GM12874 (cell line): ENCODE measurements around the gene GRWD1.

Experiments
- TF ChIP-seq, protein P1 (sequence below): IDR thresholded peaks from 2 replicates; pipeline ENCODE4 v1.5.1; 2011; ENCODE audit warnings: low read depth, mild to moderate bottlenecking, control low read depth, low read length, moderate library complexity; ENCODE audit not compliant: insufficient read depth

GRWD1 gene

DNA sequence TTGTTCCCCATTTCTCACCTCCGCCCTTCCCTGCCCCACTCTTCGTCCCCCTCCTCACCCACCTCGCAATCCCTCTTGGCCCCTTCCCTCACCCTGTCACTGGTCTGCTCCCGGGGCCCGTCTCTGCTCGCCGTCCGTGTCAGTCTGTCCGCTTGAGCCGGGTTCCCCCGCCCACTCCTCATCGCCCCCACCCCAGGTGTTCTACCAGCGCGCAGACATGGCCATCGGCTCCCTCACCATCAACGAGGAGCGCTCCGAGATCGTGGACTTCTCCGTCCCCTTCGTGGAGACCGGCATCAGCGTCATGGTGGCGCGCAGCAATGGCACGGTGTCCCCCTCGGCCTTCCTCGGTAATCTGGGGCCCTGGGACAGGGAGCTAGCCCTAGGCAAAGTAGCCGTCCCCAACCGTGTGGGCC, 30.0 kb upstream of the GRWD1 start:
- TF ChIP-seq, protein P1, sequence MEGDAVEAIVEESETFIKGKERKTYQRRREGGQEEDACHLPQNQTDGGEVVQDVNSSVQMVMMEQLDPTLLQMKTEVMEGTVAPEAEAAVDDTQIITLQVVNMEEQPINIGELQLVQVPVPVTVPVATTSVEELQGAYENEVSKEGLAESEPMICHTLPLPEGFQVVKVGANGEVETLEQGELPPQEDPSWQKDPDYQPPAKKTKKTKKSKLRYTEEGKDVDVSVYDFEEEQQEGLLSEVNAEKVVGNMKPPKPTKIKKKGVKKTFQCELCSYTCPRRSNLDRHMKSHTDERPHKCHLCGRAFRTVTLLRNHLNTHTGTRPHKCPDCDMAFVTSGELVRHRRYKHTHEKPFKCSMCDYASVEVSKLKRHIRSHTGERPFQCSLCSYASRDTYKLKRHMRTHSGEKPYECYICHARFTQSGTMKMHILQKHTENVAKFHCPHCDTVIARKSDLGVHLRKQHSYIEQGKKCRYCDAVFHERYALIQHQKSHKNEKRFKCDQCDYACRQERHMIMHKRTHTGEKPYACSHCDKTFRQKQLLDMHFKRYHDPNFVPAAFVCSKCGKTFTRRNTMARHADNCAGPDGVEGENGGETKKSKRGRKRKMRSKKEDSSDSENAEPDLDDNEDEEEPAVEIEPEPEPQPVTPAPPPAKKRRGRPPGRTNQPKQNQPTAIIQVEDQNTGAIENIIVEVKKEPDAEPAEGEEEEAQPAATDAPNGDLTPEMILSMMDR: no peak

DNA sequence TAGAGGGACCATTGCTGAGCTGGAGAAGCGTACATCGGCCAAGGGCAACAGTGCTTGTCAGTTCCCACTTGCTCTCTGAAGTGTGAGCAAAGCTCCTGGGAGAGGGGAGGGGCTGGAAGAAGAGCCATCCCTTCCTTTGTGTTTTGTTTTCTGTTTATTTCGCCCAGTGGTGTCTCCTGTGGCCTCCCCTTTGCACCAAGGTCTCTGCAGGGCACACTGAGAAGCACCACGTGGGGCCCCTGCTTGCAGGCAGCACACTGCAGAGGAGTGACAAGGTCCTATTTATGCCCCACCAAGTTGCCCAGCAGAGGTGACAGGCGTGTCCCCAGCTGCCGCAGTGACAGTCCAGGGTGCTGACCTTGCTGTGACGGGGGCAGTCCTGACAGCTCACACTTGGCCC, 28.4 kb upstream of the GRWD1 start:
- TF ChIP-seq, protein P1: no peak

DNA sequence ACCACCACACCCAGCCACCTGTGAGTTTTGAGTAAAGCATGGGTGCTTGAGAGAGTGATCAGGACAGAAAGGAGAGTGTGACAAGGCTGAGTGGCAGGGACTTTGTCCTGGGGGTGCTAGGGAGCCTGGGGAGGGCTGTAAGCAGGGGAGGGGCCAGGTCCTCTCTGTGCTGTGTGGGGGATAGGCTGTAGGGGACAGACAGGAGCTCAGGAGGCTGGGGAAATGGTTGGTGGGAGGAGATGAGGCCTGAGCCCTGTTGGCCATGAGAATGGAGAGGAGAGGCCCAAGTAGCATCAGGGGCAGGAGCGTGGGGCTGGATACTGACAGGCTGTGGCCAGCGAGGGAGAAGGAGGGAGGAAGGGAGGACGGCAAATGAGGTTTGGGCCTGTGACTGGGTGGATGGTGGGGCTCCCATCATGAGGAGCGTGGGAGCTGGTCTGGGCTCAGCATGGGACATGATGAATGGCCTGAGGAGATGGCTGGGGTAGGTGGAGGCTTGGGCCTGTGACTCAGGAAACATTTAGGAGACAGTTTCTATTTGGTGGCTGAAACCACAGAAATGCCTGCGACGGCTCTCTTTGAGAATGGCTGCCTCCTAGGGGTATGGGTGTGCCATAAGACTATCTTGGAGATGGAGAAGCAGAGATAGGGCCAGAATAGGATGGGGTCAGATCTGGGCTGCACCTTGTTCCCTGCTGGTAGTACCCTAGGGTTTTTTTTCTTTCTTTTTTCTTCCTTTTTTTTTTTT, 27.3 kb upstream of the GRWD1 start:
- TF ChIP-seq, protein P1: no peak

DNA sequence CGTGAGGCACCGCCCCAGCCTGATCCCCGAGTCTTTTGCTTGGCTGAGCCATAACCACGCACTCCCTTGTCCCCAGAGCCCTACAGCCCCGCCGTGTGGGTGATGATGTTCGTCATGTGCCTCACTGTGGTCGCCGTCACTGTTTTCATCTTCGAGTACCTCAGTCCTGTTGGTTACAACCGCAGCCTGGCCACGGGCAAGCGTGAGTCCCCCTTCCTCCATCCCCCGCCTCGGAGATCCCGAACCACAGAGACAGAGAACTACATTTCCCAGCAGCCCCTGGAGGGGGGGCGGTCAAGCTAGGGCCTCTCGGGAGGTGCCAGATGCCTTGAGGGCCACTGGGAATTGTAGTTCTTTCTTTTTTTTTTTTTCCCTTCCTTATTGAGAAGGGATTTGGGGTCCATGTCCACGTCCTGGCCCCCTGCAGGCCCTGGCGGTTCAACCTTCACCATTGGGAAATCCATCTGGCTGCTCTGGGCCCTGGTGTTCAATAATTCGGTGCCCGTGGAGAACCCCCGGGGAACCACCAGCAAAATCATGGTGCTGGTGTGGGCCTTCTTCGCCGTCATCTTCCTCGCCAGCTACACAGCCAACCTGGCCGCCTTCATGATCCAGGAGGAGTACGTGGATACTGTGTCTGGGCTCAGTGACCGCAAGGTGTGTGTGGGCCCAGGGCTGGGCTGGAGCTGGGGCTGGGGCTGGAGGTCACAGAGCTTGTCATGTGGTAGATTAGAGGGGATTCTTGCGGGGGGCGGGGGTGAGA, 26.4 kb upstream of the GRWD1 start:
- TF ChIP-seq, protein P1: no peak

DNA sequence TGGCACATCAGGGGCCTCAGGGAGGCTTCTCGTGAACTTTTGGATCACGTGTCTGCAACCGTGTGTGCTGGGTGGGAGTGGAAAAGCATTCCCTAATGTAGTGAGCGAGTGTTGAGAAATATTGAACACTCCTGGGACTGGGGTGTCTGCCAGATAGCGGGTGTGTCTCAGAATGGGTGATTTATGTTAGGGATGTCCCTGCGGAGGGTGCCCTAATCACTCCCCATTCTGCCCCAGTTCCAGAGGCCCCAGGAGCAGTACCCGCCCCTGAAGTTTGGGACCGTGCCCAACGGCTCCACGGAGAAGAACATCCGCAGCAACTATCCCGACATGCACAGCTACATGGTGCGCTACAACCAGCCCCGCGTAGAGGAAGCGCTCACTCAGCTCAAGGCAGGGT, 24.2 kb upstream of the GRWD1 start:
- TF ChIP-seq, protein P1: no peak

DNA sequence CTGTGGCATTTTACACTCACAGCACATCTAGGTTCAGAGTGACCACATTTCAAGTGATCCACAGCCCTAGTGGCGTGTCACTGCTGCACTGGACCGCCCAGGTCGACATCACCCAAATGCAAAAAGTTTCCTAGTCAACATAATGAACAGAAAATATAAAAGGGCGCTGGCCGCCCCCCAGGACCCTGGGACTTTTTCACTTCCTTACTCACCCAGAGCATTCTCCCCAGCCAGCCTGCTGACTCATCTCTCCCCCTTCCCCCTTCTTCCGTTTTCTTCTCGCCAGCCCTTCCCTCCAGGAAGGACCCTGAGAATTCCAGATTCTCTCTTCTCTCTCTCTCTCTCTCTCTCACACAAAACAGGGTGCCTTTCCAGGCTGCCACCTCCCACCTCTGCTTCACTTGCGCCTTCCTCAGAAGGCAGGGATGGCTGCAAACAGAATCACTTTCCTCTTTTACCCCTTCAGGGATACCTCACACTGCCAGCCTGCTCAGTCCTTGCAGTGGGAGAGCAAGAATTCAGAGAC, 21.0 kb upstream of the GRWD1 start:
- TF ChIP-seq, protein P1: no peak

DNA sequence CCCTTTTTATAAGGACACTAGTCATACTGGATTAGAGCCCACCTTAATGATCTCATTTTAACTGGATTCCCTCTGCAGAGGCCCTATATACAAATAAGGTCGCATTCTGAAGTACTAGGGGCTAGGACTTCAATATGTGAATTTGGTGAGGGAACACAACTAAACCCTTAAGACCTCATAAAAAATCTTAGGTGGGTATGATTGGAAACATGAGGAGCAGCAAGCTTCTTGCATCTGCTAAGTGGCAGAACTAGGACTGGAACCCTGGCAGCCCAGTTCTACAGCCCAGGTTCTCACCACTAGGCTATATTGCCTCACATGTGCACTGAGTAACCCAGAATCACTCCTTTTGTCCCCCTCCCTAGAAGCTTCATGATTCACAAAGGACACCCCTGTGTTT, 17.1 kb upstream of the GRWD1 start:
- TF ChIP-seq, protein P1: no peak
